Smooth muscle cell of the brain vasculature (primary cell): ENCODE measurements around the gene APOL4.
"Not testable (repeated sequence)": the region's sequence is repeated elsewhere in the genome, so short reads cannot be mapped to it uniquely, and the experiment has no call there.

Experiments
- DNase-seq: peaks from one replicate; pipeline ENCODE4 v3.0.0-alpha.2; 2012; ENCODE audit warnings: low read depth, low spot score

APOL4 gene

GRCh38 chr22:36184433-36185025 is 17.1 kb downstream of the APOL4 start:
- no peak for DNase-seq

- no peak for DNase-seq
Observed at GRCh38 chr22:36183446-36183845, 18.2 kb downstream of the APOL4 start.

DNA sequence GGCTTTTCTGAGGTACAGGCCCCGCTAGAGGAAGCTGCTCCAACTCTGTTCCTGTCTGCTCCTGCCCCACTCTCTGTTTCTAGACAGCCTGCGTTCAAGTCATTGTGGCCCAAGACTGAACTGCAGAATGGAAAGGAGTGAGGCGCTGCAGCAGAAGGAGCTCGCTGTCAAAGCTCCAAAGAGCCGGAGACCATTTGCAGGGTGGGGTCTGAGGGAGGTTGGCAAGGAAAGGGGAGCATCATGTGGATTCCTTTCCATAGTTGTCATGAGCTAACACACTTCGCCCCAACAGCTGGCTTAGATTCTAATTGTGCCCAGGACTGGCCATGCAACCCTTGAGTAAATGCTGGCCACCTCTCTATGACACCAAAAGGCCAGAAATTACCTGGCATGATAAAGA is 18.8 kb downstream of the APOL4 start:
- DNase-seq = no peak

- DNase-seq = no peak
Observed at GRCh38 chr22:36182056-36182455, 19.6 kb downstream of the APOL4 start.

GRCh38 chr22:36180928-36181327 is 20.7 kb downstream of the APOL4 start:
- no peak for DNase-seq

GRCh38 chr22:36180038-36180880 is 21.4 kb downstream of the APOL4 start:
- peak; percentile 51 for DNase-seq

DNA sequence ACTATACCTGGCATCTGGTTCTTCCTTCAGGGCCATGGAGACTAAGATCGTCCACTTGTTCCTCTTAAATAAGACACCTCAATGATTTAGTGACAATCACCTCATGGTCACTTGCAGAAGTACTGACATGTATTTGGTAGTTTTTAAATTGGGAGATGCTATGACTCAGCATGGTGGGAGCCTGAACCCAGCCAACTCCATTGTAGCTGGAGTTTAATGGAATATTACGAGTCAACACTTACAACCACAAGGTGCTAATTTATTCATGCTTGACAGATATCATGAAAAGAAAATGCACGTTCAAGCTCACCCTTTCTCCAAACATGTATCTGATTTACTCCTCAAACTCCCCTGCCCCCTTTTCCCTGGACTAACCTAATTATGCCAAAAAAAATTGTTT is 24.4 kb downstream of the APOL4 start:
- DNase-seq = no peak

DNA sequence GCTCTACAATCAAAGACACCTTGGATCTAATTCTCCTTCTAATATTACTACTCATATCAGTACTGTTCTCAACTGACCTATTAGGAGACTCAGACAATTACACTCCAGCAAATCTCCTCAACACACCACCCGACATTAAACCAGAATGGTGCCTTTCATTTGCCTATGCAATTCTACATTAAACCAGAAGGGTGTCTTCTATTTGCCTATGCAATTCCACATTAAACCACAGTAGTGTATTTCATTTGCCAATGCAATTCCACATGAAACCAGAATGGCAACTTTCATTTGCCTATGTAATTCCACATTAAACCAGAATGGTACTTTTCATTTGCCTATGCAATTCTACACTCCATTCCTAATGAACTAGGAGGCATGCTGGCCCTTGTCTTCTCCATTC is 25.7 kb downstream of the APOL4 start:
- no peak for DNase-seq

DNA sequence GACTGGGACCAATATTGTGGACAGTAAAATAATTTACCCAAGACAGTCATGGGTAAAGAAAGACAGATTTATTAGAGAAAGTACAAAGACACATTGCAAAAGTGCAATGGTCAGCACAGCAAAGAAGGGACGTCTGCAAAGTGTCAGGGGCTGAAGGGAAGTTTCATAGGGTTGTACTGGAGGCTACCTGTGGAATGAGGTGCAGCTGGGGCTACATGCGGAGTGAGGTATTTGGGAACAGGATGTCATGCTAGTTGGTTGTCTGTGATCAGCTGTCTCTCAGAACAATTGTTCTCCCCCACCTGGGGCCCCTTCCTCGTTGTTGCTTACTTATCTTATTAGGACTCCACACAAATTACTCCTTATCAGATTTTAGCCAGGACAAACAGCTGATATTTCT is 29.7 kb downstream of the APOL4 start:
- no peak for DNase-seq

DNA sequence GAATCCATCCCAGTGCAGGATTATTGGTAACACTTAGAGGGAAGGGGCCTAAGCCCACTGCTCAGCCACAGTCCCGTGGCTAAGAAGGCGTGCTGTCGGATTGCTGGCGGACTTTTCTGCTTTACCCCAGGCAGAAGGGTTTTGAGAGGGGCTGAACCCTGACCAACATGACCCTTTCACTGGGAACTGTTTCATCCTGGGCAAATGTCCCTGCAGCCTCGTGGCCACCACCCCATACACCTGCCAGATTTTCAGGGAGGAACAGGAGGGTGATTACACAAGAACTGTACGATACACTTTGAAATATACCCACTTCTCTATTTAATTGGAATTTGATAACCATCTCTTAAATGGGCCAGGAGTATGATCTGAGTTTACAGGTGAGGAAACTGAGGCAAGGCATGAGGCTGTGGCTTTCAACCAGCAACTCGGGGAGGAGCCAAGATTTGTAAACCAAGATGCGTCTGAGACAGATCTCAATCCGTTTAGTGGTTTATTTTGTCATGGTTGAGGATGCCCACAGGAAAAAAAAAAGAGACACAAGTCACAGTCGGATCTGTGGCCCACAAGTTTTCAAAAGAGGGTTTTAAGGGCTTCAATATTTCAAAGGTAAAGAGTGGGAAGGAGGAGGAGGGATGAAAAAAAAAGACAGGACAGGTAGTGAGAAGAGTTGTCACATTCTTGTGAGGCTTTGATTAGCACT is 34.9 kb downstream of the APOL4 start:
- no peak for DNase-seq

DNA sequence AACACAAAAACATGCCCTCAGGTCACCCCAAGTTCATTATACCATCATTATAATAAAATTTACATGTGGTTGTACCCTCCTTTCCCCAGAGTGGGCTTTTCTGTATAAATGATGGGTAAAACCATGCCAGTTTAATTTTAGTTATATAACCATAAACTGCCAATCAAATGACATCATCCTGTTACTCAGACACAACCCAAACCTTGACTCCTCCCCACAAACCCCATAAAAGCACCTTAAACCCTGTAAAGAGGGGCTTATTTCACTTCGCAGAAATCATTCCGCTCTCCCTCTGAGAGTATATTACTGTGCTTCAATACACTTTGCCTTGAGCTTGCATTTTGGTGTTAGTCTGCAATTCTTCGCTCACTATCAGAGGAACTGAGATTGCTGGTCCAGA is 35.5 kb downstream of the APOL4 start:
- no peak for DNase-seq

DNA sequence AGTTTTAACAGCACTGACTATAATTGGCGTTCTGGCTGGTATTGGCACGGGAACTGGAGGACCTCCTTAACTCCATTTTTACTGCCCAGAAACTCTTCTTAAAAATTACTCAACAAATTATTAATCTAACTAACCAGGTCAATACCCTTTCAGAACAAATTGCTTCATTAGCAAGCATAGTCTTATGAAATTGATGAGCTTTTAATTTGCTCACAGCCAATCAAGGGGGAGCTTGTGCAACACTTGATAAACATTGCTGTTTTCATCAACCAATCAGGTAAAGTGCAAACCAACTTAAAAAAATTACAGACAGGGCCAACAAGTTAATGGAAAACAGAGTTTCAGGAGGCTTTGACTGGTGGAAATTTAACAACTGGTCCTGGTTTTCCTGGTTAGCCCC is 36.5 kb downstream of the APOL4 start:
- DNase-seq = no peak

GRCh38 chr22:36164621-36165020 is 37.0 kb downstream of the APOL4 start:
- no peak for DNase-seq

- DNase-seq = no peak
Observed at GRCh38 chr22:36163497-36163896, 38.1 kb downstream of the APOL4 start.

- no peak for DNase-seq
Observed at GRCh38 chr22:36162127-36163034, 39.2 kb downstream of the APOL4 start.

- not testable (repeated sequence) for DNase-seq
Observed at GRCh38 chr22:36161793-36162126, 39.8 kb downstream of the APOL4 start.

- DNase-seq = peak; percentile 32
Observed at GRCh38 chr22:36160499-36160942, 41.1 kb downstream of the APOL4 start, which contains the start of gene APOL3. Gene APOL3 (minus strand): TSS chr22:36160755. CDS start chr22:36149055, 11,700 bp downstream.

- DNase-seq = peak; percentile 55
Observed at GRCh38 chr22:36156515-36157419, 44.8 kb downstream of the APOL4 start.

DNA sequence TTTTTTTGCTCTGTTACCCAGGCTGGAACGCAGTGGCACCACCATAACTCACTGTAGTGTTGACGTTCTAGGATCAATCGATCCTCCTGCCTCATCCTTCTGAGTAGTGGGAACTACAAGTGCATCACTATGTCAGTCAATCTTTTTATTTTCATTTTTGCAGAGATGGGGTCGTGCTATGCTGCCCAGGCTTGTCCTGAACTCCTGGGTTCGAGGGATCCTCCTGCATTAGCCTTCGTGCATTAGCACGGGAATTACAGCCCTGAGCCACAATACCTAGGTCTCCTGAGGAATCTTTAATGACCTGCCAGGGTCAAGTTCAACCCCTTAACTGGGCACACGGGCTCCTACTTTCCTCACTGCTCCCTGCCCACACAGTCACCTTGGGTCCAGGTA is 45.5 kb downstream of the APOL4 start:
- DNase-seq = no peak

GRCh38 chr22:36155702-36156101 is 45.9 kb downstream of the APOL4 start:
- no peak for DNase-seq
